ENCODE data around the gene CNTNAP2. TPM values are rescaled to one million over a fixed set of nuclear protein-coding genes. Genes with fewer than 3 reads are reported as not detected.

The CNTNAP2 gene
- total RNA-seq, 2 experiments from 2014 or later = 0.14 TPM; not detected in 1

DNA sequence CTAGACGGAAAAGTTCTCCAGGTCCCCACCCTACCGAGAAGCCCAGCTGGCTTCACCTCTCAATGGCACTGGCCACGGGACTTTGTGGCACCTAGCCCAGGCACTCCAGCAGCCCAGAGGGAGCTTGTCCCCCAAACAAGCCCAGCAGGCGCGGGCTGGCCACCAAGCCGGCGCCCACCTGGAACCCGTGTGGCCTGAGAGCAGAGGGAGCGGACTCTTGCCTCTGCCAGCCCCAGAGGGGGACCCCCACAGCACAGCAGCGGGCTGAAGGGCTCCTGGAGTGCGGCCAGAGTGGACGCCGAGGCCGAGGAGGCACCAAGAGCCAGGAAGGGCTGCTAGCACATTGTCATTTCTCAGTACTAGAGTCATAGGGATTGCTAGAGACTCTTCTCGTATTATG, 671.4 kb downstream of the CNTNAP2 start:
- intact Hi-C loops (cut with micrococcal nuclease) = no loop called here
- Mint-ChIP-seq H3K4me1 (ENCODE audit: low read depth) (no peaks in the 10 kb centered on the region), H3K27me3 (ENCODE audit: low read depth) (no peaks in the 10 kb centered on the region), H3K36me3 (ENCODE audit: low read depth) (no peaks in the 10 kb centered on the region), H3K4me3 (no peak overlapping the region), H3K27ac (no peak overlapping the region), H3K9me3 (peaks cover 3% of the 10 kb centered on the region)
- DNase-seq = no peak
- CTCF ChIA-PET = no interaction called here

DNA sequence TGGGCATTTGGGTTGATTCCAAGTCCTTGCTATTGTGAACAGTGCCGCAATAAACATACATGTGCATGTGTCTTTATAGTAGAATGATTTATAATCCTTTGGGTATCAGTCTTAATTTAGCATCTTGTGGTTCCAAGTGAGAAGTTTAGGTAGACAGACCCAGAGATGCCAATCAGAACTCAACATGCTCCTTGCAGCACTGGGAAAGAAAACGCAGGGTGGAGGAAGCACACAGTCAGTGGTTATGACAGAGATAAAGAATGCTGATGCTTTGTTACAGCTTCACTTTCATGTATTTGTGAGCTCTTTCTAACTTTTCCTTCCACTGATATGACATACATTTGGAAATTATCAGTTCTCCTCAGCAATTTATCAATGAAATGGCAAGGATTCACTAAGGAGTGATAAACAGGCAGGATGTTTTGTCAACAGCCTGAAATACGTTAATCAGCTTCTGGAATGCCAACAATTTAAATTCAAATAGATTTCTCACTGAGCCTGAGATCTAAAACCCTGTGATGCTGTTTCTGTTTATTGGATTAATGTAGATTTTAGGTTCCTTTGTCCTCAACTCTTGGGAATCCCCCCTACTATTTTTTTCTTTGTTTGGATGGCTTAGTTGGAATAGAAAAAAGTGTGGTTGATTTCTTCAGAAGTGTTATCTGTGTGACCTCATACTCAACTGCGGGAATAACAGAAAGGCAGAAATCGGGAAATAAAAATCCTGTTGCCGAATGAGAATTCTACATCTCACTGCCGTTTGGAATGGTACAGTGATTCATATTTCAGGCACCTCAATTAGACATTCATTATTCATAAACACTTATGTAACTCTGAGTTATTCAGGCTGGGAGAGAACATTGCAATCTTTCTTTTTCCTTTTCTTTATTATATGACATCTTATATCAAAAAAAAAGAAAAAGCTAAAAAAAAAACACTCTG, 675.0 kb downstream of the CNTNAP2 start:
- intact Hi-C loops (cut with micrococcal nuclease) = no loop called here
- Mint-ChIP-seq H3K4me3 (no peak overlapping the region), H3K9me3 (peaks cover 9% of the 10 kb centered on the region), H3K36me3 (ENCODE audit: low read depth) (no peaks in the 10 kb centered on the region), H3K4me1 (ENCODE audit: low read depth) (no peaks in the 10 kb centered on the region), H3K27ac (no peak overlapping the region), H3K27me3 (ENCODE audit: low read depth) (no peaks in the 10 kb centered on the region)
- DNase-seq = no peak
- CTCF ChIA-PET = no interaction called here

- Mint-ChIP-seq H3K27ac (no peak overlapping the region), H3K4me3 (no peak overlapping the region), H3K36me3 (ENCODE audit: low read depth) (no peaks in the 10 kb centered on the region), H3K9me3 (peaks cover 1% of the 10 kb centered on the region), H3K27me3 (ENCODE audit: low read depth) (no peaks in the 10 kb centered on the region), H3K4me1 (ENCODE audit: low read depth) (no peaks in the 10 kb centered on the region)
- CTCF ChIA-PET = no interaction called here
- intact Hi-C loops (cut with micrococcal nuclease) = no loop called here
- no peak for DNase-seq
Observed at GRCh38 chr7:146804620-146805019, 688.0 kb downstream of the CNTNAP2 start.

DNA sequence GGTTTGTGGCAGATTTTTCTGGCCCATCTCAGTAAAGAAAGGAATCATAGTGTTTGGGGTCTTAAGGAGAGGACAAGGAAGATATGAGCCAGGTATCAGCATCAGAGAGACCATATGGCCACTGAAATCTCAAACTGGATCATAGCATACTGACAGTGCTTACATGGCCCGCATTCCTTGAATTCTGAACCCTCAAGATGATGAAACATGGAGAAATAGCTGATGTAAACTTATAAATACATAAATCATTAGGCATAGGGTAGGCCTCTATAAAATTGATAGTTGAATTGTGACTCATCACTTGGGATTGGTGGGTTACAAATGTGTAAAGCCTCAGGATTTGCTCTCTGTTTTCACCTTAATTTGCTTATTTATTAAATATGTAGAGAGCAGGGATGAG, 688.5 kb downstream of the CNTNAP2 start:
- H3K4me1 Mint-ChIP-seq (ENCODE audit: low read depth) = no peaks in the 10 kb centered on the region
- no peak overlapping the region for H3K27ac Mint-ChIP-seq
- CTCF ChIA-PET = no interaction called here
- no peak overlapping the region for H3K4me3 Mint-ChIP-seq
- H3K9me3 Mint-ChIP-seq = peaks cover 3% of the 10 kb centered on the region
- intact Hi-C loops (cut with micrococcal nuclease) = no loop called here
- no peak for DNase-seq
- no peaks in the 10 kb centered on the region for H3K36me3 Mint-ChIP-seq (ENCODE audit: low read depth)
- no peaks in the 10 kb centered on the region for H3K27me3 Mint-ChIP-seq (ENCODE audit: low read depth)

DNA sequence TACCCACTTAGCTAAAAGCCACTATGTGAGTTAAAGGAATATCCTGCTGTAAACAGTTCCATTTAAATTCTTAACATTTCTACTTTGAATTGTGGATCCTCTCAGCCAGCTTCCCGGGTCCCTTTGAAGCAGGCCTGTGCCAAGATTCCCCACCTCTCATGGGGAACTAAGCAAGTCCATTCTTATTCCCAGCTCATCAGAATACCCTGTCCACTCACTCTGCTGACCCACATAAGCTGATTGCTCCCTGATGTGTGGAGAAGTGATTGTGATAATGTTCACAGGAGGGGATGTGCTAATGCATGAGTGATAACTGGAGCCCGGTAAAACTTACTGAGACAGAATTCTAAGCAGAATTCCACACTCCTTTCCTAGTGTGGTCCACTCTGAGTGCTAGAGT, 709.7 kb downstream of the CNTNAP2 start:
- no peaks in the 10 kb centered on the region for H3K36me3 Mint-ChIP-seq (ENCODE audit: low read depth)
- intact Hi-C loops (cut with micrococcal nuclease) = no loop called here
- H3K9me3 Mint-ChIP-seq = peaks cover 11% of the 10 kb centered on the region
- H3K27ac Mint-ChIP-seq = no peak overlapping the region
- DNase-seq = no peak
- no peak overlapping the region for H3K4me3 Mint-ChIP-seq
- no peaks in the 10 kb centered on the region for H3K4me1 Mint-ChIP-seq (ENCODE audit: low read depth)
- no peaks in the 10 kb centered on the region for H3K27me3 Mint-ChIP-seq (ENCODE audit: low read depth)
- CTCF ChIA-PET = no interaction called here

DNA sequence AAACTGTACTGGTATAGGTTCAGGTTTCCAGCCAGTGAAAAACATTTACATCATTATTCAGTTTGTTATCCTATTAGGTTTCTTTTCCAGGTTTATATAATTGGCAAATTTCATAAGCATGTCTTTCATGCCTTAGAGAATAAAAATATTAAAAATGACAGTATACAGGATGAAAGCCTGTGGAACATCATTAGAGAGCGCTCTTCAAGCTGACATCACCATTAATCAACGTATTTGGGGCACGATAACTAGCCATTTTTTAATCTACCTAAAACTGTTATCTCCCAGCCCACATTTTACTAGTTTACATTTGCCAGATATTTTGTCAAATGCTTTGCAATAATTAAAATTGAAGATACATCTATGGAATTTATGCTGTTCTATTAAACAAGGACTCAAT, 714.1 kb downstream of the CNTNAP2 start:
- intact Hi-C loops (cut with micrococcal nuclease) = no loop called here
- Mint-ChIP-seq H3K27me3 (ENCODE audit: low read depth) (no peaks in the 10 kb centered on the region), H3K36me3 (ENCODE audit: low read depth) (no peaks in the 10 kb centered on the region), H3K4me3 (no peak overlapping the region), H3K27ac (no peak overlapping the region), H3K4me1 (ENCODE audit: low read depth) (no peaks in the 10 kb centered on the region), H3K9me3 (peaks cover 8% of the 10 kb centered on the region)
- no peak for DNase-seq
- CTCF ChIA-PET = no interaction called here

DNA sequence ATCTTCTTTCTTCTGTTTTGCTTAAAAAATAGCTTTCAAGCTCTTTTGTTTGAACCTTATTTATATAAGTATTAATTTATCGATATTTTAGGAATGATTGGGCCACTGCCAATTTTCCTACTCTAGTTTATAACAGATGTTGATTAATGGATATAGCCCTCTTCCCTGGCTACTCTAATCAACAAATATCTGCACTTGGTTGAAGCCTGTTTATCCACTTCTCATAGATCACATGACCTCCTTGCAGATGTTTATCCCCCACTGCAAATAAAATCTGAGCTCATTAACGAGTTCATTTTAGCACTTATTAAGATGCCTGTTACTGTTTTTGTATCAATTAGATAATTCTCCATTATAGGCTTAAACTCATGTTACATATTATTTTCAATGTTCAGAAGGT, 715.3 kb downstream of the CNTNAP2 start:
- Mint-ChIP-seq H3K36me3 (ENCODE audit: low read depth) (no peaks in the 10 kb centered on the region), H3K27ac (no peak overlapping the region), H3K27me3 (ENCODE audit: low read depth) (no peaks in the 10 kb centered on the region), H3K9me3 (peaks cover 11% of the 10 kb centered on the region), H3K4me3 (no peak overlapping the region), H3K4me1 (ENCODE audit: low read depth) (no peaks in the 10 kb centered on the region)
- CTCF ChIA-PET = no interaction called here
- DNase-seq = no peak
- intact Hi-C loops (cut with micrococcal nuclease) = no loop called here

- DNase-seq = no peak
- Mint-ChIP-seq H3K9me3 (peaks cover 1% of the 10 kb centered on the region), H3K4me3 (no peak overlapping the region), H3K27ac (no peak overlapping the region), H3K36me3 (ENCODE audit: low read depth) (no peaks in the 10 kb centered on the region), H3K27me3 (ENCODE audit: low read depth) (no peaks in the 10 kb centered on the region), H3K4me1 (ENCODE audit: low read depth) (no peaks in the 10 kb centered on the region)
- CTCF ChIA-PET = no interaction called here
- intact Hi-C loops (cut with micrococcal nuclease) = no loop called here
Observed at GRCh38 chr7:146844405-146844804, 727.8 kb downstream of the CNTNAP2 start.

GRCh38 chr7:146858690-146859089, 742.1 kb downstream of the CNTNAP2 start:
- no peak overlapping the region for H3K27ac Mint-ChIP-seq
- H3K4me1 Mint-ChIP-seq (ENCODE audit: low read depth) = no peaks in the 10 kb centered on the region
- H3K9me3 Mint-ChIP-seq = peaks cover 7% of the 10 kb centered on the region
- DNase-seq = no peak
- H3K4me3 Mint-ChIP-seq = no peak overlapping the region
- intact Hi-C loops (cut with micrococcal nuclease) = no loop called here
- CTCF ChIA-PET = no interaction called here
- no peaks in the 10 kb centered on the region for H3K27me3 Mint-ChIP-seq (ENCODE audit: low read depth)
- H3K36me3 Mint-ChIP-seq (ENCODE audit: low read depth) = no peaks in the 10 kb centered on the region

DNA sequence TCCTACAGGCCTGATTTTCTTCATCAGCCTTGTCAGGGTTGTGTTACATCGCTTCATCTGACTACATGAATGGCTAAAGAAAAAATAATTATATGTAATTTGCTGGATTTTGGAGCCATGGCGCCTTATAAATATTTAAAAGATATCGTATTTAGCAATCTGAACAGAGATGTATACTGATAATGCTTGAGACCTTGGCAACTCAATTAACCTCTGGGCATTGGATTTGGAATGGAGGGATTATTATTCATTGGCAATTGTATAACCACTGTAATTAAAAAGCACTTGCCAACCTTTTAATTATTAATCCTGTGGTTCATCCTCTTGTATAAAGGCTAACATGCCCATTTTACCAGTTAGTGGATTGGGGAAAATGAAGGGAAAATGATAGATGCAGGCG, 745.1 kb downstream of the CNTNAP2 start:
- no peaks in the 10 kb centered on the region for H3K4me1 Mint-ChIP-seq (ENCODE audit: low read depth)
- peaks cover 7% of the 10 kb centered on the region for H3K9me3 Mint-ChIP-seq
- no peaks in the 10 kb centered on the region for H3K27me3 Mint-ChIP-seq (ENCODE audit: low read depth)
- CTCF ChIA-PET = no interaction called here
- H3K36me3 Mint-ChIP-seq (ENCODE audit: low read depth) = no peaks in the 10 kb centered on the region
- DNase-seq = no peak
- no peak overlapping the region for H3K4me3 Mint-ChIP-seq
- H3K27ac Mint-ChIP-seq = no peak overlapping the region
- intact Hi-C loops (cut with micrococcal nuclease) = no loop called here

- Mint-ChIP-seq H3K27me3 (ENCODE audit: low read depth) (no peaks in the 10 kb centered on the region), H3K4me3 (no peak overlapping the region), H3K9me3 (peaks cover 7% of the 10 kb centered on the region), H3K27ac (no peak overlapping the region), H3K36me3 (ENCODE audit: low read depth) (no peaks in the 10 kb centered on the region), H3K4me1 (ENCODE audit: low read depth) (no peaks in the 10 kb centered on the region)
- intact Hi-C loops (cut with micrococcal nuclease) = no loop called here
- DNase-seq = no peak
- CTCF ChIA-PET = interaction anchor here (0.5 kb wide), 1 partner anchor 1211 kb away, joined by 3 read pairs; no protein-coding TSS in a partner anchor
Observed at GRCh38 chr7:146862415-146862814, 745.8 kb downstream of the CNTNAP2 start.

DNA sequence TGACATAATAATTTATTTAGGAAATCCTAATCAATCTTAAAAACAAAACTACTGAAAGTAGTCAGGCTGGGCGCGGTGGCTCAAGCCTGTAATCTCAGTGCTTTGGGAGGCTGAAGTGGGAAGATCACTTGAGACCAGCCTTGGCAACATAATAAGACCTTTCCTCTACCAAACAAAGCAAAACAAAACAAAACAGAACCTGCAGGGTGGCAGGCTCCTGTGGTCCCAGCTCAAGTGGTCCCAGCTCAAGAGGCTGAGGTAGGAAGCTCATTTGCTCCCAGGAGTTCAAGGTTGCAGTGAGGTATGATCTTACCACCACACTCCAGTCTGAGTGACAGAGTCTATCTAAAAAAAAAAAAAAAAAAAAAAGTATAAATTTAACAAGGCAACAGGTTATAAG, 748.0 kb downstream of the CNTNAP2 start:
- no peak overlapping the region for H3K4me3 Mint-ChIP-seq
- H3K4me1 Mint-ChIP-seq (ENCODE audit: low read depth) = no peaks in the 10 kb centered on the region
- H3K9me3 Mint-ChIP-seq = peaks cover 10% of the 10 kb centered on the region
- CTCF ChIA-PET = no interaction called here
- no peaks in the 10 kb centered on the region for H3K36me3 Mint-ChIP-seq (ENCODE audit: low read depth)
- intact Hi-C loops (cut with micrococcal nuclease) = no loop called here
- no peak overlapping the region for H3K27ac Mint-ChIP-seq
- H3K27me3 Mint-ChIP-seq (ENCODE audit: low read depth) = no peaks in the 10 kb centered on the region
- no peak for DNase-seq

DNA sequence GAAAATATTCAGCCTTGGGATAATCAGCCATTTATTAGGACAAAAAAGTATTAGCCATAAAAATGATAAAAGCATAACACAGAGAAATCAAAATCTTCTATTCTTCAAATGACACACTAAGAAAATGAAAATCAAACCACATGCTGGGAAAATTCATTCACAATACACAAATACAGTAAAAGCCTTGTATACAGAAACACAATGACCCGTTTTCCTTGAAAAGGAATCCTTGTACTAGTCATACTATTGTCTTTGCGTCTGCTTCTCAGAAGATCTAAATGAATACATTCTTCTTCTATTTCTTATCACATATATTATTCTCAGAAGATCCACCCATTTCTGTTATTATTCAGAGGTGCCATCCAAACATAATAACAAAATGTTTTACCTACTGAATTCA, 749.1 kb downstream of the CNTNAP2 start:
- Mint-ChIP-seq H3K27me3 (ENCODE audit: low read depth) (no peaks in the 10 kb centered on the region), H3K4me3 (no peak overlapping the region), H3K27ac (no peak overlapping the region), H3K9me3 (peaks cover 6% of the 10 kb centered on the region), H3K4me1 (ENCODE audit: low read depth) (no peaks in the 10 kb centered on the region), H3K36me3 (ENCODE audit: low read depth) (no peaks in the 10 kb centered on the region)
- intact Hi-C loops (cut with micrococcal nuclease) = no loop called here
- DNase-seq = no peak
- CTCF ChIA-PET = no interaction called here
